GM18499 (cell line): ENCODE measurements around the gene VSNL1.
A peak's percentile ranks its signal among the peaks of the same experiment; 100 is the strongest.

Experiments
- ATAC-seq: cut with Tn5 transposase; IDR thresholded peaks from one replicate; pipeline ENCODE4 v1.9.1; 2021; ENCODE audit warnings: moderate number of reproducible peaks; ENCODE audit not compliant: insufficient read depth, unreplicated experiment

VSNL1 gene

DNA sequence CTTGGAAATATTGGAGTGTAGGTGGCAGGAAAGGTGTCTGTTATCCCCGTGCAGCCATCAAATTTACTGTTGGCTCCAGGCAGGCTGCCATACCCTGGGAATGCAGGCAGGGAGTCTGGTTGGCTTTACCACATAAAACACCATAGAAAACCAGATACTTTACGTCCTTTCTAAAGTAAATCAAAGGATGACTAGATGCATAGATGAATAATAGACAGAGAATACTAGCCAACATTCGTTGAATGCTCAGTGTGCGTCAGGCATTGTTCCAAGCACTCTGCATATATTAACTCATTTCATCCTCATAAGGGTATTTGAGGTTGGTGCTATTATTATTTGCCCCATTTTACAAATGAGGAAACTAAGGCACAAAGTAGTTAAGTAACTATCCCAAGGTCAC, 65.2 kb downstream of the VSNL1 start:
- ATAC-seq: no peak

DNA sequence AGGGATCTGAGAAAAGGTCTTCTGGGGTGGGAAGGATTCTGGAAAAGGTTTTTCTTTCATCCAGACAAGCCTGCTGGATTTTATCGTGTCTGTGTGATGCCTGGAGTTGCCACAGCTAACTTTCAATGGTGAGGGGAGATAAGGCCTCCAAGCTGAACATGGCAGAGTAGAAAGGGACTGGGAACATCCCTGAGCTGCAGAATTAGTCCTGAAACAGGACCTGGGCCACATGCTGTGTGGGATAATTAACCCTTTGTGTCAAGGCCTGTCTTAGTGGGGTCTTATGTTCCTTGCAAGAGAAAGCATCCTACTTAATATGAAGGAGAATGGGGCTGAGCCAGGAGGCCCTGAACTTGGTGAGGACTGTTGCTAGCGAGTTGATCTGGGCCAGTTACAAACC, 66.4 kb downstream of the VSNL1 start:
- ATAC-seq: no peak

DNA sequence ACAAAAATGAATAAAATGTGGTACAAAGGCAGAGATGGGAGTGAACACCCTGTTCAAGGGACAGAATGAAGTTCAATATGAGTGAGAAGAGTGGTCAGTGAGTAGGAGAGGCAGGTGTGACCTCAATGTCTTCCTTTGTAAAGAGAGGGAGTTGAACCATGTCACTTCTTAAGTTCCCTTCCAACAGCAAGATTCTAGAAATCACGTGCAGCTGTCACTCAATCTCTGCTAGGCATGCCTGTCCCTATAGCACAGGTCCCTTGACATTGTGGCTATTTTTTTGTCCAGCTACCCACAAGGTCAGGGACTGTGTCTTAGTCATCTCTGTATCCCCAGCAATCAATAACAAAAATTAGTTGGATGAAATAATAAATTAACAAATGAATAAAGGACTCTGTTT, 66.9 kb downstream of the VSNL1 start:
- ATAC-seq: no peak

DNA sequence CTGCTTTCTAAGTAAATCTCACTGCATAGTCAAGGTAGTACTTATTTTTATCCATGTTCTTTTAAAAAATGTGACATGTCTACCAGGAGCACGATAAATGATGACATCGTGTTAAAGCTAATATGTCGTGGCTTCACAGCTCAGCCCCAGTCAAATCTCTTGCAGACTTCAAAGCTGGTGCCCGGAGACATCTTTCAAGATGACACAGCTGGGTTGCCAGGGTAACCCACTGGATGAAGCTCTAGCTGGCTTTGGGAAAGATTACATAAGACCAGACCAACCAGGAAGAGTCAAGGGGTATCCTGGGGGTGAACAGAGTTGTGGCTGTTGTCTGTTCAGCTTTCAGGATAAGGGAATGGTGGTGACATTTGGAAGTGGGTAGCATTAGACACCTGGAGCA, 67.8 kb downstream of the VSNL1 start:
- ATAC-seq: no peak

DNA sequence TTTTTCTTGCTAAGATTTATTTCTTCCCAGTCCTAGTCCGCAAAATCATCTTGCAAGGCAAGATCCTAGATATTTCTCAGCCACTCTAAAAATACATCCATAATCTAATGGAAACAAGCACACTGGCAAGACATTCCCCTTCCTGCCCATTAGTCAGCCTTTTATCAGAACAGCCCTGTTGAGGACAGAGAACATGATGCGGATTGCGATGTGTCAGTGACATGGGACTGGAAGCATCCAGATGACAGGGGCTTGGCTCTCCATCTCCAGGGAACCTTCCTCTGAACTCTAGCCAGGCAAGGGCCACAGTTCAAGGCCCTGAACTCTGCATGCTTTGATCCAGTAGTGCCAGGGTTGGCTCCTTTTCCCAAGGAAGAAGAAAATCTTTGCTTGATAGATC, 70.0 kb downstream of the VSNL1 start:
- ATAC-seq: no peak

DNA sequence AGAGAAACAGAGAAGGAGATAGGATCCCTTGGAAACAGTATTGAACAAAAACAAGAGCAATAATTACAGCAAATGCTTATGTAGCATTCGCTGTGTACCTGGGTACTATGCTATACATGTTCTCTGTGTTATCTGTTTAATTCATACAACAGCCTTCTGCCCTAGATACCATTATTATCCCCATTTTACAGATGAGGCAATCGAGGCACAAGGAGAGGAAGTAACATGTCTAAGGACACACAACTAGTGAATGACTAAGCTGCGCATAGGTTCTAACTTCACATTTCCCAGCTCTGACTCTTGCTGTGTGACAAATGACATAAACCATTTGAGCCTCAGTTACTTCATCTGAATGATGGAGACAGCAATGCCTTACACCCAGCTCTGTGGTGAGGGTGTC, 70.5 kb downstream of the VSNL1 start:
- ATAC-seq: no peak

DNA sequence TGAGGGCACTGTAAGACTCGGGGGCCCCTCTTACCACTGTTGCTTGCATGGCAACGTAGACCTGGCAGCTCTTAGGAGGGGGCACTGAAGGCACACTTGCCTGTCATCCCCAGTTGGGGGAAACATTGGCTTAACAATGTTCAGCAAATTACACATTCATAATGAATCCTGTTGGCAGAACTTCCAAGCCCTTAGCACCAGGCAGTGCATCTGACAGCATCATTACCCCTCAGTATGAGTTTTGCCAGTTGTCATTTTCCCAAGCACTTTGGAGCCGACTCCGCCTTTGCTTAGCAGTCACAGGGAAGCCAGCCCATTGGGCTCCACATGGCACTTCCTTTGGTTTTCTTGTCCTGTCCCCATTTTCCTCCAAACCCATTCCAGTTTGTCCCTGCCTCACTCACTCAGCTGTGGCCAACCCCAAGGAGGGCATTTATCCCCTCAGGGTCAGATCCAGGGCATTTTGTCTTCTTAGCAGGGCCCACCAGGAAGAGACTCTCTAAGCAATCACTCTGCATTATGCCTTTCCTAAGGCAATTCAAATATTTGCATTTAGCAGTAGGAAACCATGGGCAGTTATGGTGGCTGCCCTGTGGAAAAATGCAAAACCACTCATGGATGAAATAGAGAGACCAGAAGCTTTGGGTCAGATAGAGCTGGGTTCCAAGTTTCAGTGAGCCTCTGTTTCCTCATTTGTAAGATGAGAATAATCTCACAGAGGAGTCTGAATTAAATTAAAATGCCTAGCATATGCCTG, 73.9 kb downstream of the VSNL1 start:
- no peak for ATAC-seq

DNA sequence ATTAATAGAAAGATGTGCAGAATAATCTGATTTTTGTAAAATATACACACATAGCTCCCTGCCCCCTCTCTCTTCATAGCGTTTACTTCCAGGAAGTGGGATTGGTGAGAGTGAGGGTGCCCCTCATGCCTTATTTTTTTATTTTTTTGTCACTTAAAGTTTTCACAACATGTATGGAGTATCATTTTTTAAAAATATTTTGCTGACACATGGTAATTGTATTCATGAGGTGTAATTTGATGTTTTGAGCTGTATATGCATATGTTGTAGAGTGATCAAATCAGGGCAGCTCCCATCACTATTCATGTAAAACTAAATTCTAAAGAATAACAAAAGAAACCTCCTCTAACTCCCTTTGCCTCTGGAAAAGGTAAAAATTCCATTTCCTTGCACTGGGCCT, 74.7 kb downstream of the VSNL1 start:
- no peak for ATAC-seq

DNA sequence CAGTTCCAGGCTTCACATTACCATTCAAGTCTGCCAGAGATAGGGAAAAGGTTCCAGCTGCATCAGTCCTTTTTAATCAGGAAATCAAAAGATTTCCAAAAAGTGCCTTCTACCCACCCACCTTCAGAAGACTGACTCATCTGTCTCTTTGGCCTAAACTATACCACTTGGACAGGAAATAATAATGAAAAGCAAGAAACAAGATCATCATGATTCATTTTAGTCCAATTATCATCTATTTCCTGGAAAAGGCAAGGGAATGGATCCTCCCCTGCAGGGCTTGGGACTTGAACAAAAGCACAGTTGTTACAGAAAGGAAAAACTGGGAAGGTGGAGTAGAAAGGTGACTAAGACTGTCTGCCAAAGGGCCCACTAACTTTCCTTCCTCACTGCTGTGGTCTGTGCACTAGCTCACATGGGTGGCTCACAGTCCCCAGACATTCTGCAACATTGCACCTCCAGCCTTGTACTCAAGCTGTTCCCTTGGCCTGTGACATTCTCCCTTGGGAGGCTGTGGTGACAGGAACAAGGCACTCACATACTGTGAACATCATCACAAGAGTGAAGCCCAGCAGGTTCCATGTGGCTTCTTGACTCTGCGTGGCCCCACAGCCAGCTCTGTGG, 75.3 kb downstream of the VSNL1 start:
- no peak for ATAC-seq

DNA sequence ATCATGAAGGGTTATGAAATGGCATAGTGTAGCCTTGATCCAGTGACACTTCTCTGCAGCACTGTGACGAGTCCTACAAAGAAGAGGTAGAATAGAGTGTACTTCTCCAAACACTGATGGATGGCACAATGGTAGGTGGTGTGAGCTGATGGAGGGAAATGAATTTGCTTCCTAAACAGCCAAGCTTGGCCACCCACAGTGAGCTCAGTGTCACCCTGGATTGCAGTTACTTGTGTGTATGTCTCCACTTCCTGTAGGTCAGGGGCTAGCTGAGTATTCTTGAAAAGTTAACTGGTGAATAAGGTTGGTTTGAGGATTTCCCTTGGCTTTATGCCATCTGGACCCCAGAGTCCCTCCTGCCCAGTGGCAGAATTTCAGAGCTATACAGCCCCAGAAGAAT, 75.9 kb downstream of the VSNL1 start:
- no peak for ATAC-seq

DNA sequence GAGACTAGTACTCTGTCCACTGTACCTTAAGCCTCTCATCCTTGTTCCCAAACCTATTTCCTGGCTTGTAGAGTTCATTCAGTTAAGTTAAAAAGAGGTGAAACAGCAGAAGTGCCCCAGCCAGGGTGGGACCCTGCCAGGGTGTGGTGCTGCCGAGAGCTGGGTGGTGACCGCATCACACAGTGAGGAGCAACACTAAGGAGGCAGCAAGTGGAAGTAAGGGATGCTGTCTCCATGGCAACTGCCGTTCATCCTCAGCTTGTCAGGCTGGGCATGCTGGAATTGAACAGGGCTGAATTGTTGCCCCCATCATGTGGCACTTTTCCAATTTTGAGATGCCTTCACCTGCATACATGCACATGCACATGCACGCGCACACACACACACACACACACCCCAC, 77.0 kb downstream of the VSNL1 start:
- no peak for ATAC-seq

DNA sequence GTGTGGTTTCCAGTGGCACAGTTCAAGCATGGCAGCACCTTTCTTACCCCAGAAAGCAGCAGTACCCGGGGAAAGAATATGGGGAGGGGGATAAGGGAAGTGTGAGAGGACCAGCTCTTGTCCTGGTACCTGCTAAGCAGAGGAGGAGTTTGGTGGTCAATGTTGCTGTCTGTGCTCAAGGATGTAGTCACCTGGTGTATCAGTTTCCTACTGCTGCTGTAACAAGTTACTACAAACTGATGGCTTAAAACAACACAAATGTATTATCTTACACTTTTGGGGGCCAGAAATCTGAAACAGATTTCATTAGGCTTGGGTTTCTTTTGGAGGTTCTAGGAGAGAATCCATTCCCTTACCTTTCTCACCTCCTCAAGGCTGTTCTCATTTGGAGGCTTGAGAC, 77.5 kb downstream of the VSNL1 start:
- no peak for ATAC-seq

DNA sequence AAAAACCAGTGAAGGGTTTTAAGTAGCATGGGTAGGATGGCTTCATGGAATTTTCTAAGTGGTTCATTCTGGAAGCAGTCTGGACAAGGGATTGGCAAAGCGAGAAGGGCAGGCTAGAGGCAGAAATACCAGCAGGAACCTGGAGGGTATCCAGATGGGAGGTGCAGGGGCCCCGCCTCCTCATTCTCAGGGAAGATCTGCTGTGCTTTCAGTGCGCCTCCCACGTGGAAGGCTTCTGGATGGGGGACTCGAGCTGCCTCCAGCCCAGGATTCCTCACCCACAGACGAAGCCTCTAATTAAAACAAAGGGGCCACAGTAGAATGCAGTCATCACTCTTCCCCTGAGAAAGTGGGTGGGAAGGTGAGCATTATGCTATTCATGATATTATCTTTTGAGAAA, 79.8 kb downstream of the VSNL1 start:
- ATAC-seq: no peak

DNA sequence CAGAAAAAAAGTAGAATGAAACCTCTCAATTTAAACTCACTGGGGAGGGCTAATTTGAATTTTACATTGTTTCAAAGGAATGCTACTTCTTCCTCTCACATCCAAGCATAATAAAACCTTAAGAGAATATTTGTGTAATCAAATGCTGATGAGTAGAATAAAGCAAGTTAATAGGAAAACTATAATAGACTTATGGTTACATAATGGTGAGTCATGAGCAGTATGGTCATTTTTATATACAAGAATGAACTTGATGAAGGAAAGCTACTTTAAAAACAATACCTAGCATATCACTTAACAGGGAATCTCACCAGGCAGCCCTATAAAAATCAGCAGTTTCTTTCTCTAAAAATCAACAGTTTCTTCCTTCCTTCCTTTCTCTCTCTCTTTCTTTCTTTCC, 80.3 kb downstream of the VSNL1 start:
- no peak for ATAC-seq

DNA sequence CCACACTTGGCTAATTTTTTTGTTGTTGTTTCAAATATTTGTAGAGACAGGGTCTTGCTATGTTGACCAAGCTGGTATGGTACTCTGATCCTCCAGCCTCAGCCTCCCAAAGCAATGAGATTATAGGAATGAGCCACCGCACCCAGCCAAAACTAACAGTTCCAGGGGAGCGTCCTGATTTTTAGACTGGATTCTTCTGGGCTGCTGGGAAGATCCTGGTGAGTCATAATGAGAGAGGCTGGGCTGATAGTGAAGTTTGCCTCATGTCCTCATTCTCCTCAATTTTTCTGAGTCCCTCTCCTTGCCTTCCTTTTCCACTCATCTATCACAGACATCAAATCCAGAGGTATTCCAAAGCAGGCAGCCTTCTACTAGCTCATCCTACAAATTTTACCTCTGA, 81.3 kb downstream of the VSNL1 start:
- no peak for ATAC-seq

DNA sequence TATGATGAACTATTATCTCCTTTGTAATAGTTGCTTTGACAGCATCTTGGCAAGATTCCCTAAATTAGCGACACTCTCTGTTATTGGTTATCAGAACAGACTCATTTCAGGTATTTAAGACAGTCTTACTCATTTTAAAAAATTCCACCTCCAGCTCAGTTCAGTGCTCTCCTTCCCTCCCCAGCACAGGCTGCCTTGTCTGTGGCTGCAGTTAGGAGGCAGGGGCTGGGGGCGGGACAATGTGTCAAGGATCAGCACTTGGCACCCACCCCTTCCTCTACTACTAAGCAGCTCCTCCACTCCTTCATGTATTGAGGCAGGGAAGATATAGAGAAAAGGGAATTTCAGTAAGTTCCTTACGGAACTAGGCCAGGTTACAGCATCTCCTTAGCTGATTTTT, 85.0 kb downstream of the VSNL1 start:
- no peak for ATAC-seq

DNA sequence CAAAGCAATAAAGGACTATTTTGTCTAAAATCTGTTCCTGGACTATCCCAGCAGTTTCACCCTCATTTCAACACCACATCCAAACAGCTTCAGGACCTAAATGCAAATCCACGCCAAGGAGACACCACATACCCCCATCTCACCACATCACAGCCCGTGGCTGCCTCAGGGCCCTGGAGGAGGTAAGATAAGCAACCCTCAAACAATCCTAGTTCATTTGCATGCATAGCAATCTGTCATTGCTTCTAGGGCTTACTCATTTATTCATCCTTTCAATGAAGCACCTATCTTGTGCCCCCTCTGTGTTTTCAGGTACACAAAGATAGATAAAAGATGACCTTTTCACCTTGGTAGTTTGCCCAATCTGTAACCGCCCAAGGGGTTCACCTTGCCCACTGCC, 86.5 kb downstream of the VSNL1 start:
- ATAC-seq: no peak

DNA sequence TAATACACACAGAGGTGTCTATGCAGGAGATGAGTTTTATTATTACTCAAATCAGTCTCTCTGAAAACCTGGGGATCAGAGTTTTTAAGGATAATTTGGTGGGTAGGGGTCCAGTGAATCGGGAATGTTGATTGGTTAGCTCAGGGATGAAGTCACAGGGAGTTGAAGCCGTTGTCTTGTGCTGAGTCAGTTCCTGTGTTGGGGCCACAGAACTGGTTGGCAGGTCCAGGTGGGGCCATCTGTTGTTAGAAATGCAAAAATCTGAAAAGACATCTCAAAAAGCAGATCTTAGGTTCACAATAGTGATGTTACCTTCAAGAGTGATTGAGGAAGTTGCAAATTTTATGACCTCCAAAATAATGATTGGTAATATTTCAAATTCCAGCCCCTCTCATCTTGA, 86.9 kb downstream of the VSNL1 start:
- no peak for ATAC-seq

DNA sequence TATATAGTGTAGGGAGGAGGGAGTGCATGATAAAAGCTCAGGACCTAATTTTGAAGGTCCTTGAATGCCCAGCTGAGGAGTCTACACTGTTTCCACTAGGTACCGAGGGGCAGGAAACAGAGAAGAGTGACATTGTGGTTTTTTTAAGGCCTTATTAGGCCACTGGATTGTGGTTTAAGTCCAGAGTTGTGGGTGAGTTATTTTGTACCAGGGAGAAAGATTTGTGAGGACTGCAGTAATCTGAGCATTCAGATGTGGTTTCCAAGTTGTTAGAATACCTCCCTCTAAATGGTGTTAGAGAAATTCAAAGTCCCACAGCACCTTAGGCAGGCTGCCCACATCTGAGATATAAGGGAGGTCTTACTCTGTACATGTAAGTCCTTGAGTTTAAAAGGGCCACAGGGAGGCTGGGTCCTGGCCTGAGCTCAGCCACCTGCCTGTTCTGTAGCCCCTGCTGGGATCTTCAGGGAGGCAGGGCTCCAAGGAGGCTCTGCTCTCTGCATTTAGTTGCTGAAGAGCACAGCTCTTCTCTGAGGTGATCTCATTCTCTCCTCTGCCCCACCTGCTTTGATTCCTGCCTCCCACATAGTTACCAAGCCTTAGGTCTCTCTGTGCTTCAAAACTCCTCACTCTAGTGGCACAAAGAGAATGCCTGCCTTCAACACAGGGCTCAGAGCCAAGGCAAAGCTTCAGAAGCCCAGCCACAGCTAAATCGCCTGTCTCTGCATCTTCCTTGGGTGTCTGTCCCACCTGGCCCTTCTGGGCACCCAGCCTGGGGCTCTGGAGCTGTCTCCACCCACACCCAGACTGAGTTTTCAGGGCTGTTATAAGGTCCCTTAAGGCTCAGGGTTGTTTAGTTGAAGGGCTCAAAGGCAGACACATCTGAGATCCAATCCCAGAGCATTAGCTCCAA, 88.1 kb downstream of the VSNL1 start:
- ATAC-seq: peak; percentile 68

DNA sequence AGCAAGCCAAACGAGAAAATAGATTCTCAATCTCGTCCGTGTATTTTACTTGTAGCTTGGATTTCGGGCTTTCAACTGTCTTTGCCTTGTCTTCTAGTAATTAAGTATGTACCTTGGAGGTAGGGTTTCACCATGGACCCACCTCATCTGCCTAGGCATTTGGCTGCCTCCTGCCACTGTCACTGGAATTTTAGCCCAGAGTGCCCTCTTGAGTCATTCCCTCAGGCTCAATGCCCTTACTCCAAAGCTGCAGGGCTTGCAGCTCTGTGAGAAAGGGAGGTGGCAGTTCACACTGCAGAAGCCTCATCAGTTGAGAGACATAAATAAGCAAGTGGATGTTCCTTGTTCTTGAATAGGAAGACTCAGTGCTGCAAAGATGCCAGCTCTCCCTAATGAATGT, 89.6 kb downstream of the VSNL1 start:
- no peak for ATAC-seq

DNA sequence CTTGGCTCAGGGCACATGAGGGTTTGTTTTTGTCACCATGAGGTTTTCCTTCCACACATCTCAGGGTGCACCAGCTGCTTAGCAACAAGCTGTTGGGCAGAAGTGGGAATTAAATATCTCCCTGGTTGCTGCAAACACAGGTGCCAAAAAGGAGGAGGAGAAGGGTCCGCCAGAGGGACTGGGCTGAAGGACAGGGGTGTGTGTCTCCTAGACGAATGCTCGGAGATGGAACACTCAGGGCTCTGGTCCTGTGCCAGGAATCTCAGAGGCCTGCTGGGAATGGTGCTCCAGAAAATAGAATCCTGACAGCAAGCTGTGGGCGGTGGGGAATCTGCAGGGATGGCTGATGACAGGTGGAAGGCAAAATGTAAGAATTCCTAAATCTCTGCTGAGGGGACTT, 94.5 kb downstream of the VSNL1 start:
- ATAC-seq: no peak
